Trophoblast cell (in vitro differentiated cells and primary cell): Measurements from ENCODE around the gene FAM13A.
"Not testable (repeated sequence)": the region's sequence is repeated elsewhere in the genome, so short reads cannot be mapped to it uniquely, and the experiment has no call there.

Source experiments
- DNase-seq, 2 donors: peaks; one replicate each; pipeline ENCODE4 v3.0.0-alpha.2; 2016
- H2AFZ ChIP-seq: 2 replicates; pipeline ENCODE4 v1.6.1; 2013; ENCODE audit warnings: low read length, moderate library complexity, mild to moderate bottlenecking; ENCODE audit not compliant: insufficient read depth, poor library complexity
- H2AK5ac ChIP-seq: 2 replicates; pipeline ENCODE4 v1.6.1; 2013; ENCODE audit warnings: mild to moderate bottlenecking, low read length
- H2BK120ac ChIP-seq: 2 replicates; pipeline ENCODE4 v1.6.1; 2013; ENCODE audit warnings: low read length, mild to moderate bottlenecking, moderate library complexity; ENCODE audit not compliant: insufficient read depth, poor library complexity
- H2BK12ac ChIP-seq: 2 replicates; pipeline ENCODE4 v1.6.1; 2013; ENCODE audit warnings: mild to moderate bottlenecking, low read length, moderate library complexity
- H2BK5ac ChIP-seq: 2 replicates; pipeline ENCODE4 v1.6.1; 2013; ENCODE audit warnings: low read length, low read depth, moderate library complexity, mild to moderate bottlenecking; ENCODE audit not compliant: poor library complexity
- H3K14ac ChIP-seq: 2 replicates; pipeline ENCODE4 v1.6.1; 2013; ENCODE audit warnings: mild to moderate bottlenecking, low read length
- H3K18ac ChIP-seq: 2 replicates; pipeline ENCODE4 v1.6.1; 2013; ENCODE audit warnings: mild to moderate bottlenecking, low read length
- H3K23ac ChIP-seq: 2 replicates; pipeline ENCODE4 v1.6.1; 2013; ENCODE audit warnings: low read length
- H3K27ac ChIP-seq: 2 replicates; pipeline ENCODE4 v1.5.1; 2013; ENCODE audit warnings: low read depth, mild to moderate bottlenecking, inconsistent platforms, low read length, moderate library complexity
- H3K27me3 ChIP-seq: 2 replicates; pipeline ENCODE4 v1.6.1; 2013; ENCODE audit warnings: inconsistent platforms, mild to moderate bottlenecking, low read length, moderate library complexity; ENCODE audit not compliant: insufficient read depth
- H3K36me3 ChIP-seq, 2 experiments: 1 replicate in 1 of 2; 2 replicates in 1 of 2; pipeline ENCODE4 v1.6.1; 2013; ENCODE audit warnings: low read length in 2 of 2, mild to moderate bottlenecking in 2 of 2, moderate library complexity in 1 of 2; ENCODE audit not compliant: insufficient read depth in 2 of 2, control insufficient read depth in 1 of 2
- H3K4ac ChIP-seq: 2 replicates; pipeline ENCODE4 v1.6.1; 2013; ENCODE audit warnings: low read depth, mild to moderate bottlenecking, low read length, moderate library complexity
- H3K4me1 ChIP-seq, 2 experiments: 1 replicate in 1 of 2; 2 replicates in 1 of 2; pipeline ENCODE4 v1.6.1; 2013; ENCODE audit warnings: low read length in 2 of 2, mild to moderate bottlenecking in 2 of 2, moderate library complexity in 1 of 2; ENCODE audit not compliant: insufficient read depth in 2 of 2, control insufficient read depth in 1 of 2
- H3K4me2 ChIP-seq: 2 replicates; pipeline ENCODE4 v1.6.1; 2013; ENCODE audit warnings: inconsistent platforms, mild to moderate bottlenecking, low read length, moderate library complexity
- H3K4me3 ChIP-seq: 2 replicates; pipeline ENCODE4 v1.5.1; 2013; ENCODE audit warnings: mild to moderate bottlenecking, low read depth, low read length, inconsistent platforms
- H3K79me1 ChIP-seq: one replicate; pipeline ENCODE4 v1.6.1; 2013; ENCODE audit warnings: low read length
- H3K79me2 ChIP-seq: 2 replicates; pipeline ENCODE4 v1.6.1; 2013; ENCODE audit warnings: low read length, mild to moderate bottlenecking; ENCODE audit not compliant: control insufficient read depth, insufficient read depth, poor library complexity
- H3K9ac ChIP-seq: 2 replicates; pipeline ENCODE4 v1.6.1; 2013; ENCODE audit warnings: mild to moderate bottlenecking, low read length
- H3K9me3 ChIP-seq: 2 replicates; pipeline ENCODE4 v1.6.1; 2013; ENCODE audit warnings: low read depth, mild to moderate bottlenecking, control low read depth, inconsistent platforms, low read length; ENCODE audit not compliant: insufficient read depth
- H4K12ac ChIP-seq: 2 replicates; pipeline ENCODE4 v1.6.1; 2013; ENCODE audit warnings: low read depth, mild to moderate bottlenecking, low read length, moderate library complexity
- H4K8ac ChIP-seq: 2 replicates; pipeline ENCODE4 v1.6.1; 2013; ENCODE audit warnings: low read depth, mild to moderate bottlenecking, low read length, moderate library complexity
- H4K91ac ChIP-seq: one replicate; pipeline ENCODE4 v1.6.1; 2013; ENCODE audit warnings: low read depth, mild to moderate bottlenecking, low read length, moderate library complexity
- WGBS: extraction: QIAGEN DNeasy Blood & Tissue Kit; methylation state at CpG from one replicate; pipeline ENCODE4 v1.1.7; 2013; ENCODE audit warnings: missing lambda C conversion rate; ENCODE audit not compliant: insufficient read length, insufficient coverage; ENCODE audit errors: extremely low coverage; 5-methylcytosine and 5-hydroxymethylcytosine counted together

The FAM13A gene

DNA sequence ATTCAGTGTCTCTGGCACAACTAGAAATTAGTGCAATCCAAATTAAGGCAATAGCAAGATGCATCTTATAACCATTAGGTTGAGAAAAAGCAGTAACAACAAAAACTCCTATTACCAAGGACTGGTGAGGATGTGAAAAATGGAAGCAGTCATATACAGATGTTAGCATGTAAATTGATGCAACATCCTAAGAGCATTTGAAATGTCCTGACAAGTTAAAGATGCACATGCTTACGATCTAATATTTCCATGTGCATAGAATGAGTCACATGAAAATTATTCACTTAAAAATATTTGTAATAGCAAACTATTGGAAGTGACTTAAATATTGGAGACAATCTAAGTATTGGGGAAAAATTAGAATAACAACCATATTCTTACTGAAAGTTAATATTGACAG, 163.0 kb downstream of the FAM13A start:
- H3K18ac ChIP-seq, result no peak overlapping the region
- H3K4ac ChIP-seq, result no peak overlapping the region
- no peak overlapping the region for H2AK5ac ChIP-seq
- H3K9ac ChIP-seq, result no peak overlapping the region
- no peak overlapping the region for H4K91ac ChIP-seq
- no peak overlapping the region for H4K8ac ChIP-seq
- peaks cover 2 to 7% of the 10 kb centered on the region in 2 experiments for H3K4me1 ChIP-seq
- no peak overlapping the region for H3K4me2 ChIP-seq
- no peaks in the 10 kb centered on the region for H3K36me3 ChIP-seq
- H2BK5ac ChIP-seq, result no peak overlapping the region
- H3K79me2 ChIP-seq, result no peaks in the 10 kb centered on the region
- H3K23ac ChIP-seq, result no peak overlapping the region
- H2BK12ac ChIP-seq, result no peak overlapping the region
- H3K79me1 ChIP-seq, result no peaks in the 10 kb centered on the region
- H2AFZ ChIP-seq, result no peak overlapping the region
- H3K27ac ChIP-seq, result no peak overlapping the region
- WGBS, result no CpG with 5 or more reads among the region's 1 CpG
- no peak overlapping the region for H4K12ac ChIP-seq
- no peak overlapping the region for H3K14ac ChIP-seq
- DNase-seq, result peak in 1 of 2 donors; percentile 6
- H3K27me3 ChIP-seq, result no peaks in the 10 kb centered on the region
- no peaks in the 10 kb centered on the region for H3K9me3 ChIP-seq
- H3K4me3 ChIP-seq, result no peak overlapping the region
- no peak overlapping the region for H2BK120ac ChIP-seq

DNA sequence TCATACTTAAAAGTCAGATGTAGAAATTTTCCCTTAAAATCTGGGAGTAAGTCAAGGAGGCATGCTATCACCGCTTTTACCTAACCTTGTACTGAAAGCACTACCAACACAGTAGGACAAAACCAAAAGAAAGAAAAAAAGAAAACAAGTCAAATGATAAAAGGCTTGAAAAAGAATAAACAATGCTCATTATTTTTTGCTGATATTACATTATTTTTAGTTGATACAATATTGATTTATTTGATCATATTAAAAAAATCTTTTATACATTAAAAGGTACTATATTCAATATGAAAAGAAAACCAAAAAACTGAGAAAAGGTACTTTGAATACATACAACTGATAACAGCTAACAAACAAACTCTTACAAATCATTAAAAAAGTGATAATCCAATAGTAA, 164.3 kb downstream of the FAM13A start:
- DNase-seq, result no peak
- H4K12ac ChIP-seq, result no peak overlapping the region
- peaks cover 4 to 7% of the 10 kb centered on the region in 2 experiments for H3K4me1 ChIP-seq
- no peak overlapping the region for H2BK12ac ChIP-seq
- H4K91ac ChIP-seq, result no peak overlapping the region
- no peak overlapping the region for H2AFZ ChIP-seq
- no peak overlapping the region for H3K18ac ChIP-seq
- H3K9ac ChIP-seq, result no peak overlapping the region
- H3K4me3 ChIP-seq, result no peak overlapping the region
- no peak overlapping the region for H3K4me2 ChIP-seq
- H3K27me3 ChIP-seq, result no peaks in the 10 kb centered on the region
- H3K14ac ChIP-seq, result no peak overlapping the region
- no peaks in the 10 kb centered on the region for H3K9me3 ChIP-seq
- H3K36me3 ChIP-seq, result no peaks in the 10 kb centered on the region
- H2BK5ac ChIP-seq, result no peak overlapping the region
- H3K27ac ChIP-seq, result no peak overlapping the region
- H2AK5ac ChIP-seq, result no peak overlapping the region
- H4K8ac ChIP-seq, result no peak overlapping the region
- no peaks in the 10 kb centered on the region for H3K79me1 ChIP-seq
- no peak overlapping the region for H3K23ac ChIP-seq
- no CpG with 5 or more reads among the region's 1 CpG for WGBS
- no peaks in the 10 kb centered on the region for H3K79me2 ChIP-seq
- no peak overlapping the region for H3K4ac ChIP-seq
- H2BK120ac ChIP-seq, result no peak overlapping the region

DNA sequence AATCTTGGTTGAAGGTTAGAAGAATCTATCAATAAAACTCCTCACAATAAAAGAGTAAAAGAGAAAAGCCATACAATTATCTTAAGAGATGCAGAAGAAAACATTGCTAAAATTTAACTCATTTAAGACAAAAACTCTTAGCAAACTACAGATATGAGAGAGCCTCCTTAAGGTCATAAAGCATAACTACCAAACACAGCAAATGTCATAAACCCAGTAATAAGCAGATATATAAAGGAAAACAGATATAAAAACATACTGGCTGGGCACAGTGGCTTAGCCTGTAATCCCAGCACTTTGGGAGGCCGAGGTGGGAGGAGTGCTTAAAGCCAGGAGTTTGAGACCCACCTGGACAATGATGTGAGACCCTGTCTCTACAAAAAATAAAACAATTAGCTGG, 165.3 kb downstream of the FAM13A start:
- Histone ChIP-seq H3K9me3 (no peaks in the 10 kb centered on the region), H2BK5ac (no peak overlapping the region), H3K79me2 (no peaks in the 10 kb centered on the region), H3K4me3 (no peak overlapping the region), H3K14ac (no peak overlapping the region), H3K9ac (no peak overlapping the region), H3K18ac (no peak overlapping the region), H3K4me2 (no peak overlapping the region), H3K79me1 (no peaks in the 10 kb centered on the region), H3K27ac (no peak overlapping the region), H3K4ac (no peak overlapping the region), H3K36me3 (no peaks in the 10 kb centered on the region), H2AFZ (no peak overlapping the region), H3K23ac (no peak overlapping the region), H4K8ac (no peak overlapping the region), H2BK120ac (no peak overlapping the region), H2BK12ac (no peak overlapping the region), H4K91ac (no peak overlapping the region), H2AK5ac (no peak overlapping the region), H3K27me3 (no peaks in the 10 kb centered on the region), H4K12ac (no peak overlapping the region), H3K4me1 (peaks cover 4 to 7% of the 10 kb centered on the region in 2 experiments)
- whole genome bisulfite sequencing, result no CpG with 5 or more reads among the region's 1 CpG
- DNase-seq, result no peak

DNA sequence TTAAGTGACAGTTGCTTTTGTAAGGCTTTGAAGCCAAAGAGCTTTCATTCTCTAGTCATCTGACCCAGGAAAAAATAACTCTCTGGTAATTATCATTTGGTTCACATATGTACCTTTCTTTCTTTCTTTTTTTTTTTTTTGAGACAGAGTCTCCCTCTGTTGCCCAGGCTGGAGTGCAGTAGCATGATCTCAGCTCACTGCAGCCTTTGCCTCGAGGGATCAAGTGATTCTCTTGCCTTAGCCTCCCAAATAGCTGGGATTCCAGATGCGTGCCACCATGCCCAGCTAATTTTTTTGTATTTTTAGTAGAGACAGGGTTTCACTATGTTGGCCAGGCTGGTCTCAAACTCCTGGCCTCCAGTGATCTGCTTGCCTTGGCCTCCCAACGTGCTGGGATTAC, 169.6 kb downstream of the FAM13A start:
- WGBS, result no CpG with 5 or more reads among the region's 3 CpGs
- H2AK5ac ChIP-seq, H3K79me2 ChIP-seq, H3K36me3 ChIP-seq, H4K8ac ChIP-seq, H3K9ac ChIP-seq, H3K4me1 ChIP-seq, H3K4ac ChIP-seq, H2BK120ac ChIP-seq, H3K4me3 ChIP-seq, H3K27ac ChIP-seq, H4K91ac ChIP-seq, H2AFZ ChIP-seq, H2BK12ac ChIP-seq, H3K27me3 ChIP-seq, H3K4me2 ChIP-seq, H3K18ac ChIP-seq, H3K23ac ChIP-seq, H3K9me3 ChIP-seq, H3K14ac ChIP-seq, H2BK5ac ChIP-seq, H3K79me1 ChIP-seq, H4K12ac ChIP-seq: not testable (repeated sequence)
- peak in 1 of 2 donors; percentile 21 for DNase-seq
